ENCODE measurements around the gene NQO1. TPM values are rescaled to one million over a fixed set of nuclear protein-coding genes. Genes with fewer than 3 reads are reported as not detected.

The NQO1 gene
- total RNA-seq, 2 experiments from 2014 or later: 7.6 to 8.1 TPM

GRCh38 chr16:69754469-69755310 lies 28.3 kb upstream of the NQO1 start, which contains the start of gene NOB1:
NOB1 (minus strand) TSS chr16:69754926; CDS start chr16:69754910, 16 bp downstream.
- ATAC-seq (peak; percentile 99), DNase-seq (peak; percentile 97)
- H3K36me3 Mint-ChIP-seq (ENCODE audit: low read depth): peaks cover 38% of the 10 kb centered on the region
- TF ChIP-seq, protein P1, sequence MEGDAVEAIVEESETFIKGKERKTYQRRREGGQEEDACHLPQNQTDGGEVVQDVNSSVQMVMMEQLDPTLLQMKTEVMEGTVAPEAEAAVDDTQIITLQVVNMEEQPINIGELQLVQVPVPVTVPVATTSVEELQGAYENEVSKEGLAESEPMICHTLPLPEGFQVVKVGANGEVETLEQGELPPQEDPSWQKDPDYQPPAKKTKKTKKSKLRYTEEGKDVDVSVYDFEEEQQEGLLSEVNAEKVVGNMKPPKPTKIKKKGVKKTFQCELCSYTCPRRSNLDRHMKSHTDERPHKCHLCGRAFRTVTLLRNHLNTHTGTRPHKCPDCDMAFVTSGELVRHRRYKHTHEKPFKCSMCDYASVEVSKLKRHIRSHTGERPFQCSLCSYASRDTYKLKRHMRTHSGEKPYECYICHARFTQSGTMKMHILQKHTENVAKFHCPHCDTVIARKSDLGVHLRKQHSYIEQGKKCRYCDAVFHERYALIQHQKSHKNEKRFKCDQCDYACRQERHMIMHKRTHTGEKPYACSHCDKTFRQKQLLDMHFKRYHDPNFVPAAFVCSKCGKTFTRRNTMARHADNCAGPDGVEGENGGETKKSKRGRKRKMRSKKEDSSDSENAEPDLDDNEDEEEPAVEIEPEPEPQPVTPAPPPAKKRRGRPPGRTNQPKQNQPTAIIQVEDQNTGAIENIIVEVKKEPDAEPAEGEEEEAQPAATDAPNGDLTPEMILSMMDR (IDR thresholded peaks at IDR 0.05): peak; percentile 90
- H3K4me3 Mint-ChIP-seq: peak within 1 kb of the TSS; percentile 100
- CTCF ChIA-PET: interaction anchor here (0.6 to 3.5 kb wide), 37 partner anchors 9 to 426 kb away, joined by 3 to 47 read pairs (median 4); partner anchors contain the start of genes COG8, NIP7 and NQO1
- POLR2A ChIA-PET: interaction anchor here (0.6 to 3.0 kb wide), 27 partner anchors 8 to 416 kb away, joined by 3 to 23 read pairs (median 4); partner anchors contain the start of genes COG8, NQO1, TERF2 and WWP2
- no peaks in the 10 kb centered on the region for H3K9me3 Mint-ChIP-seq
- H3K4me1 Mint-ChIP-seq (ENCODE audit: low read depth): peaks cover 22% of the 10 kb centered on the region
- peak within 1 kb of the TSS; percentile 100 for H3K27ac Mint-ChIP-seq
- no peaks in the 10 kb centered on the region for H3K27me3 Mint-ChIP-seq
- intact Hi-C loops (cut with micrococcal nuclease): no loop called here

DNA sequence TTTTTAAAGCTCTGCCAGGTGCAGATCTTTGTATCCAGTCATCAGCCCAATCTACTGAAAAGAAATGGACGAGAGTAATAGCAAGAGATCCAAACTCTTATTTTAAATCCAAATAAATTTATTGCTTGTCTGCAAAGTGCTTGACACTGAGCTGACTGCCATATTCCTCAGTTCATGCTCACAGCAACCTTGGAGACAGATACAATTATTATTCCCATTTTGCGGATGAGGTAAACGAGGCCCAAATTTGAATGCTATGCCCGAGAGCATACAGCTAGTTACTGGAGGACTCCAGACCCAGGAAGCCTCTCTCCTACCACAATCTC lies 27.7 kb upstream of the NQO1 start:
- no peak for DNase-seq
- CTCF ChIA-PET: interaction anchor here (0.6 to 3.5 kb wide), 36 partner anchors 8 to 425 kb away, joined by 3 to 47 read pairs (median 4); partner anchors contain the start of genes COG8, NIP7 and NQO1
- Mint-ChIP-seq H3K9me3 (no peaks in the 10 kb centered on the region), H3K27me3 (no peaks in the 10 kb centered on the region), H3K4me1 (ENCODE audit: low read depth) (peaks cover 25% of the 10 kb centered on the region), H3K4me3 (peak overlapping the region; percentile 100), H3K36me3 (ENCODE audit: low read depth) (peaks cover 42% of the 10 kb centered on the region), H3K27ac (peak overlapping the region; percentile 100)
- ATAC-seq: no peak
- TF ChIP-seq, protein P1 (IDR thresholded peaks at IDR 0.05): no peak
- intact Hi-C loops (cut with micrococcal nuclease): no loop called here
- POLR2A ChIA-PET: interaction anchor here (0.8 to 3.0 kb wide), 22 partner anchors 8 to 415 kb away, joined by 3 to 23 read pairs (median 4); partner anchors contain the start of genes COG8, NQO1, TERF2 and WWP2

DNA sequence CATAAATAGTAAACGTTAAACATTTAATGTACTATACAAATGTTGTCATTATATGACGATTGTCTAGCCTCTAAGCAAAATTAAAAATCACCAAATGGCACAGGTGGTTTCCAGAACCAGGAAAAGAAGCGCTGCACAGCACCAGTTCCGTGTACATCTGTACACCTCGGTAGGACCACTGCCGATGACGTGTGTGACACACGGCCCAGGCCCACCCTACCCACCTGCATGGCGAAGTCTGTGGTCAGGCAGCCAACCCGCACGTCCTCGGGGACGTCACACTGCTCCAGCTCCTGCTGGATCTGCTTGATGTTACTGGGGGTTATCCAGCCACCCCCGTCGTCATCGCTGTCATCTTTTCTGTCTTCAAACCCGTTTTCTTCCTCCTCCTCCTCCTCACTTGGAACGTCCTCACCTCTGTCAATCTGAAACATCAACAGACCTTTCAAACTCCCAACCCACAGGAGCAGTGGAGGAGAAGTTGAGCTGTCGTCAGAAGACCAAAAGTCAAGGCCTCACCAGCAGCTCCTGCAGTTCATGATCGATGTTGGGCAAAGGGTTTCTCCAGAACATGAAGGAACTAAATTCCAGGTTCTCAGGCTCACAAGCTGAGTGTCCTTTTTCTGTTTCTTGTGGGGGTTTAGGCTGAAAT lies 22.5 kb upstream of the NQO1 start:
- no peaks in the 10 kb centered on the region for H3K9me3 Mint-ChIP-seq
- peak overlapping the region; percentile 24 for H3K27ac Mint-ChIP-seq
- no peak overlapping the region for H3K4me3 Mint-ChIP-seq
- peaks cover 27% of the 10 kb centered on the region for H3K4me1 Mint-ChIP-seq (ENCODE audit: low read depth)
- TF ChIP-seq, protein P1 (IDR thresholded peaks at IDR 0.05): no peak
- ATAC-seq (no peak), DNase-seq (no peak)
- H3K27me3 Mint-ChIP-seq: no peaks in the 10 kb centered on the region
- POLR2A ChIA-PET: interaction anchor here (0.6 to 1.3 kb wide), 4 partner anchors 9 to 465 kb away, joined by 3 to 5 read pairs (median 4); partner anchors contain the start of gene NQO1
- intact Hi-C loops (cut with micrococcal nuclease): no loop called here
- CTCF ChIA-PET: interaction anchor here (1.3 to 1.4 kb wide), 2 partner anchors 39 to 56 kb away, joined by 3 to 4 read pairs; no protein-coding TSS in a partner anchor
- H3K36me3 Mint-ChIP-seq (ENCODE audit: low read depth): peaks cover 72% of the 10 kb centered on the region

GRCh38 chr16:69747115-69747514 lies 20.8 kb upstream of the NQO1 start:
- no peak for ATAC-seq
- CTCF ChIA-PET: interaction anchor here (3.0 kb wide), 1 partner anchor 7 kb away, joined by 15 read pairs; the partner anchor contains the start of gene NOB1
- Mint-ChIP-seq H3K36me3 (ENCODE audit: low read depth) (peaks cover 72% of the 10 kb centered on the region), H3K9me3 (no peaks in the 10 kb centered on the region), H3K4me3 (no peak overlapping the region), H3K4me1 (ENCODE audit: low read depth) (peaks cover 15% of the 10 kb centered on the region), H3K27ac (peak overlapping the region; percentile 5), H3K27me3 (no peaks in the 10 kb centered on the region)
- no peak for DNase-seq
- TF ChIP-seq, protein P1 (IDR thresholded peaks at IDR 0.05): no peak
- intact Hi-C loops (cut with micrococcal nuclease): no loop called here
- POLR2A ChIA-PET: interaction anchor here (0.6 to 2.5 kb wide), 3 partner anchors 8 to 170 kb away, joined by 3 to 19 read pairs (median 6); no protein-coding TSS in a partner anchor
